Panc1 (cell line): ENCODE results near the gene FGF14. TPM values are rescaled to one million over a fixed set of nuclear protein-coding genes. Genes with fewer than 3 reads are reported as not detected.

ENCODE experiments used
- ATAC-seq: fragments of 200-7000 bp; cut with Tn5 transposase; 2 replicates; pipeline ENCODE4 v1.9.1; 2020; ENCODE audit warnings: mild to moderate bottlenecking, moderate library complexity
- BruUV-seq: library from RNA; stranded (reverse); fragments of 400-500 nt; replicated peaks from 2 replicates; lab custom pipeline; 2021; lab: Mats Ljungman, UMichigan
- CTCF ChIA-PET: fragments of 300-600 bp; sonication (Branson Sonifier 250); formaldehyde crosslinking; loops from one replicate; lab custom pipeline; 2022; ENCODE audit warnings: antibody characterized with exemption; lab: Charles Lee
- POLR2A ChIA-PET: fragments of 300-600 bp; sonication (Branson Sonifier 250); formaldehyde crosslinking; loops from one replicate; lab custom pipeline; 2022; ENCODE audit warnings: antibody characterized with exemption; lab: Charles Lee
- DNase-seq: peaks from one replicate; pipeline ENCODE4 v3.0.0-alpha.2; 2010; ENCODE audit warnings: low read depth, low spot score
- H3K27ac ChIP-seq: 2 replicates; pipeline ENCODE4 v1.5.1; 2011; ENCODE audit warnings: mild to moderate bottlenecking, low read length, inconsistent platforms
- H3K27me3 ChIP-seq: fragments of 200-500 bp; sonication (Bioruptor generic); 2 replicates; pipeline ENCODE4 v1.6.0; 2014; ENCODE audit warnings: low read length, inconsistent platforms; ENCODE audit not compliant: control insufficient read depth, insufficient read depth
- H3K36me3 ChIP-seq: fragments of 200-500 bp; sonication (Bioruptor generic); 2 replicates; pipeline ENCODE4 v1.5.1; 2014; ENCODE audit warnings: inconsistent platforms, mild to moderate bottlenecking, low read length, moderate library complexity; ENCODE audit not compliant: control insufficient read depth, insufficient read depth
- H3K4me1 ChIP-seq: 2 replicates; pipeline ENCODE4 v1.5.1; 2011; ENCODE audit warnings: inconsistent platforms, mild to moderate bottlenecking, low read length, moderate library complexity; ENCODE audit not compliant: control insufficient read depth, insufficient read depth
- H3K4me3 ChIP-seq, 2 experiments: 2 replicates each; pipeline ENCODE4 v1.5.1; 2011 to 2012; ENCODE audit warnings: low read depth in 2 of 2, low read length in 2 of 2, mild to moderate bottlenecking in 2 of 2, inconsistent platforms in 1 of 2, moderate library complexity in 1 of 2
- H3K9me3 ChIP-seq: fragments of 200-500 bp; sonication (Bioruptor generic); 2 replicates; pipeline ENCODE4 v1.5.1; 2014; ENCODE audit warnings: low read depth, mild to moderate bottlenecking, inconsistent platforms, low read length, moderate library complexity; ENCODE audit not compliant: control insufficient read depth, insufficient read depth
- CTCF ChIP-seq: fragments of 450-650 bp; IDR thresholded peaks from 2 replicates; pipeline ENCODE4 v1.5.1; 2017; ENCODE audit warnings: mild to moderate bottlenecking
- POLR2AphosphoS5 ChIP-seq: IDR thresholded peaks from 2 replicates; pipeline ENCODE4 v1.6.1; 2012; ENCODE audit warnings: mild to moderate bottlenecking, low read depth, low read length, moderate library complexity
- REST ChIP-seq, 2 experiments: IDR thresholded peaks; 2 replicates each; pipeline ENCODE4 v1.6.1; 2011 to 2012; ENCODE audit warnings: low read depth in 2 of 2, control low read depth in 1 of 2, low read length in 1 of 2, mild to moderate bottlenecking in 1 of 2, moderate library complexity in 1 of 2; ENCODE audit not compliant: insufficient read depth in 1 of 2
- SIN3A ChIP-seq: IDR thresholded peaks from 2 replicates; pipeline ENCODE4 v1.6.1; 2012; ENCODE audit warnings: low read depth, mild to moderate bottlenecking, low read length, moderate library complexity, borderline replicate concordance; ENCODE audit not compliant: insufficient read depth
- TCF7L2 ChIP-seq: IDR thresholded peaks from 2 replicates; pipeline ENCODE4 v1.6.1; 2011; ENCODE audit warnings: mild to moderate bottlenecking, low read depth, low read length, inconsistent platforms
- in situ Hi-C: cut with HindIII; loops from 2 replicates; pipeline ENCODE4 v1.10.0; 2016; ENCODE audit warnings: low sequenced_read_pairs, low pct_unique_long_range_greater_than_20kb
- intact Hi-C: fragments of 100-400 bp; cut with micrococcal nuclease; formaldehyde crosslinking; loops from one replicate; pipeline ENCODE4 v1.10.0; 2022; ENCODE audit not compliant: unreplicated experiment
- total RNA-seq: library from RNA; stranded (reverse); gene quantifications from one replicate; pipeline ENCODE4 v1.2.1, GENCODE V29; 2021; ENCODE audit not compliant: unreplicated experiment

Gene FGF14
- total RNA-seq, 1 experiment from 2014 or later: 0.03 TPM

GRCh38 chr13:102250448-102250847 lies 151.4 kb downstream of the FGF14 start:
- H3K4me3 ChIP-seq: no peak overlapping the region
- intact Hi-C loops (no loop called here), in situ Hi-C loops (no loop called here)
- no peak overlapping the region for H3K27ac ChIP-seq
- ChIA-PET CTCF (no interaction called here), POLR2A (no interaction called here)
- ATAC-seq: no peak
- H3K4me1 ChIP-seq: no peaks in the 10 kb centered on the region
- no TSS peak for BruUV-seq
- DNase-seq: no peak
- TF ChIP-seq SIN3A (no peak), POLR2AphosphoS5 (no peak), REST (IDR thresholded peaks at IDR 0.05; ENCODE audit: insufficient read depth in 1 of 2, low read depth in 2 of 2, low read length in 1 of 2) (no peak), TCF7L2 (no peak), CTCF (no peak)
- no peaks in the 10 kb centered on the region for H3K27me3 ChIP-seq
- H3K9me3 ChIP-seq: no peaks in the 10 kb centered on the region
- no peaks in the 10 kb centered on the region for H3K36me3 ChIP-seq

- no peak for ATAC-seq
- BruUV-seq: no TSS peak
- CTCF ChIA-PET: no interaction called here
Observed at GRCh38 chr13:102244607-102245227, 157.1 kb downstream of the FGF14 start.

More at GRCh38 chr13:102244607-102245227, 157.1 kb downstream of the FGF14 start:
- Histone ChIP-seq H3K4me3 (no peak overlapping the region), H3K27me3 (no peaks in the 10 kb centered on the region; the same call in 1 of the 2 replicates), H3K36me3 (no peaks in the 10 kb centered on the region), H3K27ac (no peak overlapping the region), H3K9me3 (no peaks in the 10 kb centered on the region), H3K4me1 (no peaks in the 10 kb centered on the region)
- in situ Hi-C loops: no loop called here
- intact Hi-C loops: no loop called here
- POLR2A ChIA-PET: interaction anchor here (0.7 kb wide), 1 partner anchor 84 kb away, joined by 4 read pairs; no protein-coding TSS in a partner anchor
- TF ChIP-seq TCF7L2 (no peak), CTCF (no peak), REST (IDR thresholded peaks at IDR 0.05; ENCODE audit: insufficient read depth in 1 of 2, low read depth in 2 of 2, low read length in 1 of 2) (no peak), POLR2AphosphoS5 (no peak), SIN3A (no peak)
- DNase-seq: no peak
